ENCODE results near the gene TAGLN3.

The TAGLN3 gene

DNA sequence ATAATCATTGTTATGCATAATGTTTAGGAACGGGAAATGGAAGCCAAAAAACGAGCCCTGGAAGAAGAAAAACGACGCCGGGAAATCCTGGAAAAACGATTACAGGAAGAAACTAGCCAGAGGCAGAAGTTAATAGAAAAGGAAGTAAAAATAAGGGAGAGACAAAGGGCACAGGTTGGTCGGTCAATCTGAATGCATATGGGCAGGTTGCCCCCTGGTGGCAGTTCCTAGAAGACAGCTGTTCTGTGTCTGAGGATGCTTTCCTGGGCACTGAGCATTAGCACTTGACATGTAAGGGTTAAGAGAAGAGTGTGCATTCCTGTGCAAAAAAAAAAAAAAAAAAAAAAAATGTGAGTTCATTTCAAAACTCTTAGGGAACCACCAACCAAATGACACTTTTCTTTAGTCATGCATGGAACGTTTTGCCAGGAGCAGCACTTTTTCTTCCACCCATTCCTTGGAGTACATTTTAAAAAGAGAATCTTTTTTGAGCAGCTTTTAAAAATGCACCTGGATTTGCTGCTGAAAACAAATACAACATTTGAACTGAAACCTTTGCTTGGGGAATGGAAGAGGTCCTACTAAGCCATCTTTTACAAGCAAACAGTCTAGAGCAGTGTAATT, 31.0 kb upstream of the TAGLN3 start:
- no peak overlapping the region for H3K4me3 ChIP-seq (ENCODE audit: low read length)
- no peak for TF ChIP-seq ZNF274 (IDR thresholded peaks at IDR 0.05; ENCODE audit: low read depth, low read length)

DNA sequence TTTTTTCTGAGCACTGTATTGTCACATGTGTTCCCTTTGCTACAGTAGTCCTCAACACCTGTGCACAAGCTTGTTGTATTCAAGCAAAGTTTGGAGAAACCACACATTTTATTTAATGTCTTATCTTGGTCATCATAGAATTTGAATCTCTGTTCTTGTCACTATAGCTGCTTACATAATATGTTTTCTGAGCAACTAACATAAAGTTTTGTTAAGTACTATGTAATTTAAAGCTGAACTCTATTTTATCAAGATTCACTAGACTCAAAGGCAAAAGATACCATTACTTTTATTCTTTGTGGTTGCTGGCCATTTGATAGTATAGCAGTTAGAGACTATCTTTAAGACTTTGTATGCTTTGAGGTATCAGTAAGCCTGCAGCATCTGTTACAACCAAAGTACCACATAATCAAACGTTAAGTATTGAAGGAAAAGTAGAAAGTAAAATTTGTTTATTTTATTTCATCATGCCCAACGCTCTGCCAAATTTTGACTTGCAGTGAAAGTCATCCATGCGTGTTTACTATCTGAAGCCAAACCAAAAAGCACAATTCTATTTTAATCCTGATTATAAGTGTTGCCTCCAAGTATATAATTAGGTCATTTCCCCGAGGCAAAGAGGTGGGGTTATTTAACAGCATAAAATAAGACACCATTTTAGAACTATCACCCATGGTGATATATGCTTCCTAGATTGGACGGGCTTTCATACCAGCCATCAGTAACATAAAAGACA, 30.2 kb upstream of the TAGLN3 start:
- TF ChIP-seq ZNF274 (IDR thresholded peaks at IDR 0.05; ENCODE audit: low read depth, low read length), result no peak
- no peak overlapping the region for H3K4me3 ChIP-seq (ENCODE audit: low read length)

DNA sequence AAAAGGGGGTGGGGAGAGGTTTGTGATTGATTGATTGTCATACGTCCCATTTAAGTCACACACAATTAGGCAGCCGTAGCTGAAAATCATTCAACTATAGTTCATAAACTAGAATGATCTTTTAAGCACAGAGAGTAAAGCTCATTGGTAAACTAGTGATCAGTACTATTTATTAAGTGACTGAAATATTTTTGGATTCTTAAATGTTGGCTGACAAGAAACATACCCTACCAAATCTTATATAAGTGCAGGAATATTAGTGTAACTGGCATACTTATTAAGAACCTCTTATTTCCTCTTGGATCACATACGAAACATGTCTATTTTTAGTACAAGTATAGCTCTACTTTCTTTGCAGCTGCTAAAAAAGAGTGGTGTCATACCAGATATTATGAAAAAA, 28.3 kb upstream of the TAGLN3 start:
- TF ChIP-seq ZNF274 (IDR thresholded peaks at IDR 0.05; ENCODE audit: low read depth, low read length), result no peak
- H3K4me3 ChIP-seq (ENCODE audit: low read length), result no peak overlapping the region

DNA sequence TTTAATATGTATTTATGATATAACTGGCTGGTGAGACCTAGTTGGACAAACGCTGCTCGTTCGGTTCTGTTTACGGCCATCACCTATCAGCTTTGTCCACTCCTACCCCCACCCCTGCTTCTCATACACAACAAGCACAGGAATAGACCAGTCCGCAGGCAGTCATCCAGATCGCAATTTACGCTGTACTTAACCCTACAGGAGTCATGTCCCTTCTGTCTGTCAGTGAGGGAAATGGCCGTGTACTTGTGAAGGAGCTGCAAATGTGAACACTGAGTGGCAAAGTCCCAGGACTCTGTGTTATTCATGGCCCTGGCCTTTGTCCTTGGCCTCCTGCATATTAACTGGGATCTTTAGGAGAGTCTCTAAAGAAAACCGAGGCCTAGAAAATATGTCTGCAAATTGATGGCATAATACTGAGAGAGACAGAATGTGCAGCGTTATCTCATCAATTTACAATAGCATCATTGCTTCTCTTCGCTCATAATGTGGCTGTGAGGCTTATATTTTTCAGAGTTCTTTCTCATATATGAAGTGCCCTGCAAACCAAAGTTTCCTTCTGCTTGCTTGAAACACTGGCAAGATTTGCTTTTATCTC, 27.1 kb upstream of the TAGLN3 start:
- H3K4me3 ChIP-seq (ENCODE audit: low read length), result no peak overlapping the region
- TF ChIP-seq ZNF274 (IDR thresholded peaks at IDR 0.05; ENCODE audit: low read depth, low read length), result no peak

DNA sequence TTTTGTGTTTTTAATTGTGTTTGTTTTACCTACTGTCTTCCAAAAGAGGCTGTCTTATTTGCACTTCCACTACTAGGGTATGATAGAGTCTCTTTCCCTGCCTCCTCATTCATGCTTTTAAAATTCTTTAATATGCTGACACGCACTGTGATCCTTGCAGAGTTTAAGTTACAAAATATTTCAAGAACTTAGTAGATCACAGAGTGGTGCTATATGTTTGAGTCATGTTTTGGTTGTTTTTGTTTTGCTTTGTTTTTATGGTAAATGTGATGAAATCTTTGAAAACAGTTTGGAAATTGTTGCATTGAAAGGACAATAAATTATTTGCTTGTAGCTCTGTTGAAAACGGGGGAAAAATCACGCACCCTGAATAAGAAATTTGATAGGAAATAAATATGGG, 25.8 kb upstream of the TAGLN3 start:
- no peak overlapping the region for H3K4me3 ChIP-seq (ENCODE audit: low read length)
- no peak for TF ChIP-seq ZNF274 (IDR thresholded peaks at IDR 0.05; ENCODE audit: low read depth, low read length)

DNA sequence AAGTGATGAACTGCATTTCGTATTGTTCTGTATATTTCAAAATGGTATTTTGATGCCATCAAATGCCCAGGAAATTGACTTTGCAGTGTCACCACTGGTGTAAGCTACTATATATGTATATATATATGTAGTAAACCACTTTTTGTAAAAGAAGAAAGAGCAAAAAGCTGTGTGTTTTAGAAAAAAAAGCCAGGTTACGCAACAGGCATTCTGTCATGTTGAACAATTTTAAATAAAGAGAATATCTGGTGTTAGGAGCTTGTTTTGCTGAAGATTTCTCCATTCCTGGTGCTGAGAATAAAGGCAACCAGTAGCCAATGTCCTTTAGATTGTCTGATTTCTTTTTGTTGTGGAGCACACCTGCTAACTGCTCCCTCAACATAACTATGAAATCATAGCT, 23.6 kb upstream of the TAGLN3 start:
- no peak overlapping the region for H3K4me3 ChIP-seq (ENCODE audit: low read length)
- no peak for TF ChIP-seq ZNF274 (IDR thresholded peaks at IDR 0.05; ENCODE audit: low read depth, low read length)

DNA sequence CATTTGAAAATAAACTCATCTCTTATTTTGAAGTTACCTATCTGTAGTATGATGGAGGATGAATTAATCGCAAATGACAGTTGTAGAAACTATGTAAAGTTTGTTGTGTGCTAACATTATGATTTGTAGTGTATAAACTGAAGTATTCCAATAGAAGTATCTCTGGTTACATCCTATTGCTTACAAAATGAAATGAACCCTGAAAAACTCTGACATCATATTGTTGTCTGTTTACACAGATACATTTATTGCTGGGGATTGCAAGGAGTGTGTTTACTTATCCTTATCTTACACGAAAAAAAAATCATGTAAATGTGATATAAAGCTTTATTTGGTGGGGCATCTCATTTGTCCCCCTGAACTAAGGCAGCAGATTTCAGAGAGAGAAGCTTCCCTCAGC, 22.5 kb upstream of the TAGLN3 start:
- H3K4me3 ChIP-seq (ENCODE audit: low read length), result no peak overlapping the region
- TF ChIP-seq ZNF274 (IDR thresholded peaks at IDR 0.05; ENCODE audit: low read depth, low read length), result no peak

DNA sequence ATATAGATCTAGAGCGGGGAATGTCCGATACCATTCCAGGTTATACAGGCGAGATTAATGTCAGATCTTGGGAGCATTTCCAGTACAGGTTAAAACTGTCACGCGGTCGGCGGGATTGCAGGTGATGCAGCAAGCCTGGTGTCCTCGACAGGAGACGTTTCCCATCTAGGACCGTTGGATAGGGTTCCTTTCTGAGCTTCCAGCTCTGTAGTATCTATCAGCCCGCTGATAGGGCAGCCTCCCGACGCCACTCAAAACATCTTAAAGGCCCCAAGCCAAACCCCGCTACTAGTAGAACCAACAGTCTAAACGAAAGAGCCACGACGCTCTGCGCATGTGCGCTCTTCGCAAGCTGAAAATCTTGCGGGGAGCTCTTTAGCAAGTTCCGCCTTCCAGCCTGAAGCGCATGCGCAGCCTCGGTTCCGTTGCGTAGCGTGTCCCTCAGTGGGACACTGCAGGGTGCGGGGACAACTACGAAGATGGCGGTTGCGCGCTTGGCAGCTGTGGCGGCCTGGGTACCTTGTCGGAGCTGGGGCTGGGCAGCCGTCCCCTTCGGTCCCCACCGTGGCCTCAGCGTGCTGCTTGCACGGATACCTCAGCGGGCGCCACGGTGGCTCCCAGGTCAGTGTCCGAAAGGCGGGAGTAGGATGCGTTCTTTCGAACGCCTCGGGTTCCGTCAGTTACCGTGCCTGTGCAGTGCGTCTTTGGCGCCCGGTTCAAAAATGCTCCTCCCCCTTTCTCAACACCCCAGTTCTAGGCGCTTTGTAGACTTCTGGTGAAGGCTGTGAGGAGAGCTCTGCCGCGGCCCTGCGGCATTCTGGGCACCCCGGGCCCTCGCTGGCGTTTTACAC, 19.9 kb upstream of the TAGLN3 start, which contains the start of gene ABHD10:
TSS of gene ABHD10 (plus strand) at position 444 of the 851 bp plus-strand sequence. CDS start at position 480, 36 bp downstream.
- peak within 1 kb of the TSS; percentile 80 for H3K4me3 ChIP-seq (ENCODE audit: low read length)
- no peak for TF ChIP-seq ZNF274 (IDR thresholded peaks at IDR 0.05; ENCODE audit: low read depth, low read length)

DNA sequence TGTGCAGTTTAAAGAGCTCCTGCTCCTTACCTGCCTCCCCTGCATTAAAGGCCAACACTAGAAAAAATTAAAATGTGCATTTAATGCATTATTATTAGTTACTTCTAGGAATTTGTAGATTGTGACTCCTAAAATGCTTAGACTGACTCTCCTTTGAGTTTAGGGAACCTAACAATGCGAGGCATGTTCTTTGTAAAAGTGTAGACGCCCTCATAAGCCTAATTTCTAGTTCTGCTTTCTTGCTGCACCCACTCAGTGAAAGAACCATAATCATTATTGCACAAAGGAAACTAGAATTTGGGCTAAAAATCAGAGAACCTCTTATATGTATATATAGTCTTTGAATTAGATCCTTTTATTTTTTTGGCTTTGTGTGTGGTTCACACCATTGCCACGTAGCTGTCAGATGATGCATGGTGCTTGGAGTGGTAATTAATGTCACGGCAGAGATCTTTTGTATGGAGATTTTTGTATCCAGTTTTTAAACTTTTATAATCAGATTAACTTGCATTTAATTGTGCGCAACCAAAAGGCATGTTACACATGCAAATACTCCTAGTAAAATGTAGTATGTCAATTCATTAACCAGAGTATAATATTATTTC, 19.2 kb upstream of the TAGLN3 start:
- peak overlapping the region; percentile 80 for H3K4me3 ChIP-seq (ENCODE audit: low read length)
- TF ChIP-seq ZNF274 (IDR thresholded peaks at IDR 0.05; ENCODE audit: low read depth, low read length), result no peak

DNA sequence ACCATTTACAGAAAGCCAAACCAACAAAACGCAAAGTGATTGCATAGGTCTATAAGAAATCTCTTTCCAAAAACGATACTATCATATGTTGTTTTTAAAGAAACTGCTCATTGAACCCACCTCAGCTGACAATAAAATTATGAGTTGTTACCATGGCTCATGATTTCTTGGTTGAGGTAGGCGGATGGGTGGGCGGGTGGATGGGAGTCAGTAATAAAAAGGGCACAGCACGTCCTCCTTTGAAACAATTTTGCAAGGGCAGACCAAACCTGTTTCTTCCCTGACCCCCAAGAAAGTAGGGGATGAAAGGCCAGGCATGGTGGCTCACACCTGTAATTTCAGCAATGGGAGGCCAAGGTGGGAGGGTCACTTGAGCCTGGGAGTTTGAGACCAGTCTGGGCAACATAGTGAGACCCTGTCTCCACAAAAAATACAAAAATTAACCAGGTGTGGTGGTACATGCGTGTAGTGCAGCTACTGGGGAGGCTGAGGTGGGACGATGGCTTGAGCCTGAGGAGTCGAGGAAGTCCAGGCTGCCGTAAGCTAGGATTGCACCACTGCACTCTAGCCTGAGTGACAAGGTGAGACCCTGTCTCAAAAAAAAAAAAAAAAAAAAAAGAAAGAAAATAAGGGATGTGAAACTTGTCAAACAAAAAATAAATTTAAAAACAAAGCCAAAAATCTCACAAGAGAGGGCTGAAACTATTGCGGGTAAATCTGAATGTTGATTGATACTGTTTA, 17.8 kb upstream of the TAGLN3 start:
- H3K4me3 ChIP-seq (ENCODE audit: low read length), result peak overlapping the region; percentile 6
- no peak for TF ChIP-seq ZNF274 (IDR thresholded peaks at IDR 0.05; ENCODE audit: low read depth, low read length)

DNA sequence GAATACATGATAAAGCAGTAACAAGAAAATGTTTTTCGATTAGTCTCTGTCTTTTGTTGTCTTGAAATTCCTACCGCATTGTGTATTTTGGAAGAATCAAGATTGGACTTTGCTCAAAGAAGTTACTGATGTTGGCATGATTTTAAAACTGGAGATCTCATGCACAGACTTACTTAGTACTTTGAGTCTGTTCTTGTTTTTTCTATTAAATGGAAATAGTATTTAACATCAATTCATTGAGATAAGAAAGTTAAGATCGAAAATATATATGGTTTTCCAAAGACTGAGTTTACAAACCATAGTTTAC, 17.3 kb upstream of the TAGLN3 start:
- no peak for TF ChIP-seq ZNF274 (IDR thresholded peaks at IDR 0.05; ENCODE audit: low read depth, low read length)
- H3K4me3 ChIP-seq (ENCODE audit: low read length), result no peak overlapping the region

DNA sequence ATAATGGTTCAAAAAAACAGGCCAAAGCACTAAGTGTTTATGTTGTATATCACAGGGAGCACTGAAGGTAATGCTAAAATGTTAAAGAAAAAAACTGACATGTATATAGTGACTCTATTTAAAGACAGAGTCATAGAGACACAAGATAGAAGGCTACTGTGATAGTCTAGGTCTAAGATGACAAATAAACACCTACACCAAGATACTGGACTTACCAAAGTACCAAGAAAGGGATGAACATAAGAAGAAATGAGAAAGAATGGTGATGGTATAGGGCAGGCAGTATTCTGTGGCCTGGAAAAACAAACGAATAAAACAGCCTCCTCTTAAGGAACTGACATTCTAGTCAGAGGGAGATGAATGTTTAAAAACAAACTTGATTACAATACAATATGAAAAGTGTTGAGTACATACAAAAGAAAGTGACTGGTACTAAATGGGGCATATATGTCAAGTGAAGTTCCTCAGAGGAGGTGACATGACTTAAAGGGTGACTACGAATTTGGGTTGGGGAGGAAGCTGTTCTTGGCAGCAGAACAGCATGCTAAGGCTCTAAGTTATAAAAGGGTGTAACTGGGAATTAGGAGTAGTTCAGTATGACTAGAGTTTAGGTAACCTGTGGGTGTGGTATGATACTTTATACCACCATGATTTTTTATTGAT, 14.0 kb upstream of the TAGLN3 start:
- no peak for TF ChIP-seq ZNF274 (IDR thresholded peaks at IDR 0.05; ENCODE audit: low read depth, low read length)
- no peak overlapping the region for H3K4me3 ChIP-seq (ENCODE audit: low read length)

DNA sequence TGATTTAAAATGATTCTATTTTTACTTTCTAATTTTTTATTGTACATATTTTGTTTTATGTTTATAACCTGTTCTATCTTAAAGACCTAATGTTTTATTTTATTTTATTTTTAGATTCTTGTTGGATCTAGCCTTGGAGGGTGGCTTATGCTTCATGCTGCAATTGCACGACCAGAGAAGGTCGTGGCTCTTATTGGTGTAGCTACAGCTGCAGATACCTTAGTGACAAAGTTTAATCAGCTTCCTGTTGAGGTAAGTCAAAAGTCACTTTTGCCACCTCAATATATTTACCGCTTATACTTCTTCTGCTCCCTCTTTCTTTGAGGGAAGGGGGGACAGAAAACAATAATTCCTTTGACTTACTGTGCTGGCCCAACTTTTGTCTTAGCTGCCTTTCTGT, 11.9 kb upstream of the TAGLN3 start:
- H3K4me3 ChIP-seq (ENCODE audit: low read length), result no peak overlapping the region
- no peak for TF ChIP-seq ZNF274 (IDR thresholded peaks at IDR 0.05; ENCODE audit: low read depth, low read length)

All from GM08714 (cell line).